Caco-2 (cell line): ENCODE measurements around the gene FATE1. TPM values are rescaled to one million over a fixed set of nuclear protein-coding genes. Genes with fewer than 3 reads are reported as not detected.

Experiments
- BruUV-seq: library from RNA; stranded (reverse); fragments of 400-500 nt; replicated peaks from 2 replicates; lab custom pipeline; 2021; lab: Mats Ljungman, UMichigan
- CTCF ChIA-PET: fragments of 300-600 bp; sonication (Branson Sonifier 250); formaldehyde crosslinking; loops from one replicate; lab custom pipeline; 2022; ENCODE audit warnings: antibody characterized with exemption; lab: Charles Lee
- POLR2A ChIA-PET: fragments of 300-600 bp; sonication (Branson Sonifier 250); formaldehyde crosslinking; loops from one replicate; lab custom pipeline; 2022; ENCODE audit warnings: antibody characterized with exemption; lab: Charles Lee
- DNase-seq, 2 experiments: peaks; one replicate each; pipeline versions ENCODE4 v3.0.0 to v3.0.0-alpha.2; 2020 to 2022
- H3K27me3 ChIP-seq: replicated peaks from 2 replicates; pipeline ENCODE4 v1.6.0; 2011; ENCODE audit warnings: low read length; ENCODE audit not compliant: control insufficient read depth, insufficient read depth
- H3K36me3 ChIP-seq: 2 replicates; pipeline ENCODE4 v1.5.1; 2011; ENCODE audit warnings: low read length; ENCODE audit not compliant: control insufficient read depth, insufficient read depth
- H3K4me1 ChIP-seq: fragments of 250-450 bp; sonication (Bioruptor Pico); 2 replicates; pipeline ENCODE4 v1.5.1; 2020; ENCODE audit warnings: mild to moderate bottlenecking
- H3K4me3 ChIP-seq: 2 replicates; pipeline ENCODE4 v1.5.1; 2011; ENCODE audit warnings: low read depth, mild to moderate bottlenecking, control low read depth, low read length
- H3K9me3 ChIP-seq: fragments of 250-450 bp; sonication (Bioruptor Pico); 2 replicates; pipeline ENCODE4 v1.5.1; 2020; ENCODE audit warnings: mild to moderate bottlenecking, moderate library complexity
- H3K27ac Mint-ChIP-seq: one replicate; pipeline ENCODE4 v1.8.0; 2022; ENCODE audit warnings: mixed read lengths; ENCODE audit not compliant: unreplicated experiment
- H3K27me3 Mint-ChIP-seq: one replicate; pipeline ENCODE4 v1.8.0; 2022; ENCODE audit warnings: mixed read lengths; ENCODE audit not compliant: insufficient read depth, unreplicated experiment
- H3K36me3 Mint-ChIP-seq: one replicate; pipeline ENCODE4 v1.8.0; 2022; ENCODE audit warnings: mild to moderate bottlenecking, mixed read lengths; ENCODE audit not compliant: insufficient read depth, unreplicated experiment
- H3K4me1 Mint-ChIP-seq: one replicate; pipeline ENCODE4 v1.8.0; 2022; ENCODE audit warnings: low read depth, mixed read lengths; ENCODE audit not compliant: unreplicated experiment
- H3K4me3 Mint-ChIP-seq: one replicate; pipeline ENCODE4 v1.8.0; 2022; ENCODE audit warnings: mild to moderate bottlenecking, moderate library complexity, mixed read lengths; ENCODE audit not compliant: unreplicated experiment
- H3K9me3 Mint-ChIP-seq: one replicate; pipeline ENCODE4 v1.8.0; 2022; ENCODE audit warnings: mixed read lengths; ENCODE audit not compliant: unreplicated experiment
- intact Hi-C: fragments of 100-400 bp; cut with micrococcal nuclease; formaldehyde crosslinking; loops from one replicate; pipeline ENCODE4 v1.10.0; 2022; ENCODE audit not compliant: unreplicated experiment
- total RNA-seq: library from RNA; stranded (reverse); gene quantifications from 2 replicates; pipeline ENCODE4 v1.2.3, GENCODE V29; 2022
- TF ChIP-seq, protein P1 (sequence below), 2 experiments: fragments of 200-600 bp in 1 of 2; IDR thresholded peaks; 1 replicate in 1 of 2; 2 replicates in 1 of 2; pipeline versions ENCODE4 v1.5.1 to v1.8.0; 2011 to 2022; ENCODE audit warnings: antibody characterized with exemption in 1 of 2, control low read depth in 1 of 2, inconsistent platforms in 1 of 2, low read depth in 1 of 2, low read length in 1 of 2, mild to moderate bottlenecking in 1 of 2, moderate library complexity in 1 of 2; ENCODE audit not compliant: insufficient read depth in 1 of 2, severe bottlenecking in 1 of 2, unreplicated experiment in 1 of 2

FATE1 gene
- total RNA-seq, 1 experiment from 2014 or later: not detected

DNA sequence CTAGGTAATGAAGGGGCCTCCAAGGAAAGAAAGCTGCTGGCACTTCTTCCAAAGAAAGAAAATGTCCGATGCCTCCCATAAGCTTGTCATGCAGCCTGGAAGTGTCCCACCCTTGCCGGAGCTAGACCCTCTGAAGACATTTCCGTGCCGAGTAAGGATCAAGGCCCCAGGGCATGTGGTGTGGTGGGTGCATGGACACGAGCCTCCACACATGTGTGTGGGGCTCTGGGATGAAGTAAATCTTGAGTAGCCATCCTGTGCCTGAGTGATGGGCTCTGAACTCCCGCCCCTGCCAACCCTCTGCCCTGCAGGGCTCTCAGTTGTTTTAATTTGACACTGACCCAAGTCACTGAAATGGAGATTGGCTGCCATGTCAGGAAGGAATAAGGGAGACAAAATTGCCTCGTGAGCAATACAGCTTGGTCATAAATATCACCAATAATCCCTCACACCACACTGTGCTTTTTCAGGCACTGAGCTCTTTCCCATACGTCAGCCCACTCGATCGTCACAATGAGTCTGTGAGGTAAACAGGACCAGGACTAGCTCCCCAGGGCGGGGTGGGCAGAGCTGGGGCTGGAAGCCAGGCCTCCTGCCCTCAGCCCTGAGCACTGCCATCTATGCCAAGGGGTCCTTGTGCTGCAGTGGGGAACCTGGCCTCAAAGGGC is 43.3 kb downstream of the FATE1 start:
- no TSS peak for BruUV-seq
- no peaks in the 10 kb centered on the region for H3K4me1 Mint-ChIP-seq
- no peak for DNase-seq
- H3K4me3 ChIP-seq: no peak overlapping the region
- TF ChIP-seq, protein P1, sequence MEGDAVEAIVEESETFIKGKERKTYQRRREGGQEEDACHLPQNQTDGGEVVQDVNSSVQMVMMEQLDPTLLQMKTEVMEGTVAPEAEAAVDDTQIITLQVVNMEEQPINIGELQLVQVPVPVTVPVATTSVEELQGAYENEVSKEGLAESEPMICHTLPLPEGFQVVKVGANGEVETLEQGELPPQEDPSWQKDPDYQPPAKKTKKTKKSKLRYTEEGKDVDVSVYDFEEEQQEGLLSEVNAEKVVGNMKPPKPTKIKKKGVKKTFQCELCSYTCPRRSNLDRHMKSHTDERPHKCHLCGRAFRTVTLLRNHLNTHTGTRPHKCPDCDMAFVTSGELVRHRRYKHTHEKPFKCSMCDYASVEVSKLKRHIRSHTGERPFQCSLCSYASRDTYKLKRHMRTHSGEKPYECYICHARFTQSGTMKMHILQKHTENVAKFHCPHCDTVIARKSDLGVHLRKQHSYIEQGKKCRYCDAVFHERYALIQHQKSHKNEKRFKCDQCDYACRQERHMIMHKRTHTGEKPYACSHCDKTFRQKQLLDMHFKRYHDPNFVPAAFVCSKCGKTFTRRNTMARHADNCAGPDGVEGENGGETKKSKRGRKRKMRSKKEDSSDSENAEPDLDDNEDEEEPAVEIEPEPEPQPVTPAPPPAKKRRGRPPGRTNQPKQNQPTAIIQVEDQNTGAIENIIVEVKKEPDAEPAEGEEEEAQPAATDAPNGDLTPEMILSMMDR (IDR thresholded peaks at IDR 0.05; ENCODE audit: insufficient read depth in 1 of 2, low read depth in 1 of 2, low read length in 1 of 2, severe bottlenecking in 1 of 2, unreplicated experiment in 1 of 2): no peak
- H3K9me3 ChIP-seq: no peaks in the 10 kb centered on the region
- intact Hi-C loops: no loop called here
- H3K4me3 Mint-ChIP-seq: no peak overlapping the region
- CTCF ChIA-PET: no interaction called here
- H3K27me3 ChIP-seq: no peaks in the 10 kb centered on the region
- H3K27ac Mint-ChIP-seq: no peak overlapping the region
- H3K36me3 ChIP-seq: no peaks in the 10 kb centered on the region
- H3K9me3 Mint-ChIP-seq: no peaks in the 10 kb centered on the region
- peaks cover 13% of the 10 kb centered on the region for H3K27me3 Mint-ChIP-seq
- POLR2A ChIA-PET: no interaction called here
- no peaks in the 10 kb centered on the region for H3K36me3 Mint-ChIP-seq
- no peaks in the 10 kb centered on the region for H3K4me1 ChIP-seq

GRCh38 chrX:151762802-151763201 is 47.0 kb downstream of the FATE1 start:
- ChIA-PET POLR2A (no interaction called here), CTCF (no interaction called here)
- BruUV-seq: no TSS peak
- Histone ChIP-seq H3K4me1 (no peaks in the 10 kb centered on the region), H3K9me3 (no peaks in the 10 kb centered on the region), H3K4me3 (no peak overlapping the region), H3K27me3 (no peaks in the 10 kb centered on the region), H3K36me3 (no peaks in the 10 kb centered on the region)
- no peaks in the 10 kb centered on the region for H3K36me3 Mint-ChIP-seq
- no peak overlapping the region for H3K4me3 Mint-ChIP-seq
- H3K4me1 Mint-ChIP-seq: no peaks in the 10 kb centered on the region
- no peaks in the 10 kb centered on the region for H3K9me3 Mint-ChIP-seq
- no peak overlapping the region for H3K27ac Mint-ChIP-seq
- peaks cover 11% of the 10 kb centered on the region for H3K27me3 Mint-ChIP-seq
- DNase-seq: no peak
- intact Hi-C loops: no loop called here
- TF ChIP-seq, protein P1 (IDR thresholded peaks at IDR 0.05; ENCODE audit: insufficient read depth in 1 of 2, low read depth in 1 of 2, low read length in 1 of 2, severe bottlenecking in 1 of 2, unreplicated experiment in 1 of 2): no peak

- TF ChIP-seq, protein P1 (IDR thresholded peaks at IDR 0.05; ENCODE audit: insufficient read depth in 1 of 2, low read depth in 1 of 2, low read length in 1 of 2, severe bottlenecking in 1 of 2, unreplicated experiment in 1 of 2): no peak
- no peaks in the 10 kb centered on the region for H3K27me3 ChIP-seq
- H3K4me3 ChIP-seq: no peak overlapping the region
- Mint-ChIP-seq H3K27me3 (peaks cover 5% of the 10 kb centered on the region), H3K4me3 (no peak overlapping the region), H3K27ac (no peak overlapping the region), H3K4me1 (no peaks in the 10 kb centered on the region), H3K9me3 (no peaks in the 10 kb centered on the region), H3K36me3 (no peaks in the 10 kb centered on the region)
- ChIA-PET POLR2A (no interaction called here), CTCF (no interaction called here)
- H3K4me1 ChIP-seq: no peaks in the 10 kb centered on the region
- intact Hi-C loops: no loop called here
- no peaks in the 10 kb centered on the region for H3K9me3 ChIP-seq
- DNase-seq: no peak
- no peaks in the 10 kb centered on the region for H3K36me3 ChIP-seq
- no TSS peak for BruUV-seq
Observed at GRCh38 chrX:151763711-151764110, 47.9 kb downstream of the FATE1 start.
